ENCODE measurements around the gene DMC1.
"Not testable (repeated sequence)": the region's sequence is repeated elsewhere in the genome, so short reads cannot be mapped to it uniquely, and the experiment has no call there.

Gene DMC1

DNA sequence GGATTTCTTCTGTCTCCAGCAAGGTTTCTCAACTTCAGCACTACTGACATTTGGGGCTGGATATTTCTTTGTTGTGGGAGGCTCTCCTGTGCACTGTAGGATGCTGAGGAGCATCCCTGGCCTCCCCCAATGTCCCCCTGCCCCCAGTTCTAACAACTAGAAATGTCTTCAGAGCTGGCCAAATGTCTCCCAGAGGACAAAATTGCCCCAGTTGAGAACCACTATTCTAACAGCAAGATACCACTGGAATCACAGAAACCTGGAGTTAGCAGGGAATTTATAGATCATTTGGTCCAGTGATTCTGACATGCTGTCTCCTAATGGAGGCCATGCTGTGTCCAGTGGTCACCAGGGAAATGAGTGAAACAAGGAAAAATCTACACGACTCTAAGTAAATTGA, 32.2 kb upstream of the DMC1 start:
- no peak for DNase-seq
- in situ Hi-C loops (cut with HindIII; ENCODE audit: low pct_ligation_motif_present, low sequenced_read_pairs): no loop called here
- no peak overlapping the region for H3K4me3 ChIP-seq (ENCODE audit: low read depth, low read length)
- no peaks in the 10 kb centered on the region for H3K36me3 ChIP-seq (replicated peaks)
- H3K27ac ChIP-seq: no peak overlapping the region
- TF ChIP-seq, protein P1, sequence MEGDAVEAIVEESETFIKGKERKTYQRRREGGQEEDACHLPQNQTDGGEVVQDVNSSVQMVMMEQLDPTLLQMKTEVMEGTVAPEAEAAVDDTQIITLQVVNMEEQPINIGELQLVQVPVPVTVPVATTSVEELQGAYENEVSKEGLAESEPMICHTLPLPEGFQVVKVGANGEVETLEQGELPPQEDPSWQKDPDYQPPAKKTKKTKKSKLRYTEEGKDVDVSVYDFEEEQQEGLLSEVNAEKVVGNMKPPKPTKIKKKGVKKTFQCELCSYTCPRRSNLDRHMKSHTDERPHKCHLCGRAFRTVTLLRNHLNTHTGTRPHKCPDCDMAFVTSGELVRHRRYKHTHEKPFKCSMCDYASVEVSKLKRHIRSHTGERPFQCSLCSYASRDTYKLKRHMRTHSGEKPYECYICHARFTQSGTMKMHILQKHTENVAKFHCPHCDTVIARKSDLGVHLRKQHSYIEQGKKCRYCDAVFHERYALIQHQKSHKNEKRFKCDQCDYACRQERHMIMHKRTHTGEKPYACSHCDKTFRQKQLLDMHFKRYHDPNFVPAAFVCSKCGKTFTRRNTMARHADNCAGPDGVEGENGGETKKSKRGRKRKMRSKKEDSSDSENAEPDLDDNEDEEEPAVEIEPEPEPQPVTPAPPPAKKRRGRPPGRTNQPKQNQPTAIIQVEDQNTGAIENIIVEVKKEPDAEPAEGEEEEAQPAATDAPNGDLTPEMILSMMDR (IDR thresholded peaks at IDR 0.05; ENCODE audit: low read depth, low read length, missing control alignments): no peak
- H3K27me3 ChIP-seq (replicated peaks): no peaks in the 10 kb centered on the region

GRCh38 chr22:38601221-38601764, 31.3 kb upstream of the DMC1 start:
- TF ChIP-seq, protein P1 (IDR thresholded peaks at IDR 0.05; ENCODE audit: low read depth, low read length, missing control alignments): no peak

GRCh38 chr22:38599466-38599865, 29.5 kb upstream of the DMC1 start:
- TF ChIP-seq, protein P1 (IDR thresholded peaks at IDR 0.05; ENCODE audit: low read depth, low read length, missing control alignments): no peak
- Histone ChIP-seq H3K27me3 (replicated peaks) (no peaks in the 10 kb centered on the region), H3K36me3 (replicated peaks) (no peaks in the 10 kb centered on the region), H3K27ac (no peak overlapping the region), H3K4me3 (ENCODE audit: low read depth, low read length) (no peak overlapping the region)
- in situ Hi-C loops (cut with HindIII; ENCODE audit: low pct_ligation_motif_present, low sequenced_read_pairs): no loop called here
- no peak for DNase-seq

More at GRCh38 chr22:38601221-38601764, 31.3 kb upstream of the DMC1 start:
- Histone ChIP-seq H3K4me3 (ENCODE audit: low read depth, low read length) (no peak overlapping the region), H3K27ac (no peak overlapping the region), H3K27me3 (replicated peaks) (no peaks in the 10 kb centered on the region), H3K36me3 (replicated peaks) (no peaks in the 10 kb centered on the region)
- DNase-seq: no peak
- in situ Hi-C loops (cut with HindIII; ENCODE audit: low pct_ligation_motif_present, low sequenced_read_pairs): no loop called here

DNA sequence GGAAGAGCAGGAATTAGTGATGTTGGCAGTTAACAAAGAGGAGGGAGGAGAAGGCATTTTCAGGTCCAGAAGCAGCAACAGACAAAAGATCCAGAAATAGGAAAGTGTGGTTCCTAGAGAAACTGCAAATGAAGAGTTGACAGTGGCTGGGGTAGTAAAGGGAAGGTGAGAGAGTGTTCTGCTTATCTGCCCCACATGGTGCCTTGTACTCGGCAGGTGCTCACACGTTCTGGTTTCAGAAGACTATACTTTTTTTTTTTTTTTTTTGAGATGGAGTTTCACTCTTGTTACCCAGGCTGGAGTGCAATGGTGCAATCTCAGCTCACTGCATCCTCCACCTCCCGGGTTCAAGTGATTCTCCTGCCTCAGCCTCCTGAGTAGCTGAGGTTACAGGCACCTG, 12.9 kb upstream of the DMC1 start:
- DNase-seq; H3K27ac ChIP-seq; H3K4me3 ChIP-seq (ENCODE audit: low read depth, low read length); H3K27me3 ChIP-seq (replicated peaks); in situ Hi-C loops (cut with HindIII; ENCODE audit: low pct_ligation_motif_present, low sequenced_read_pairs); H3K36me3 ChIP-seq (replicated peaks): not testable (repeated sequence)

- H3K36me3 ChIP-seq (replicated peaks): no peaks in the 10 kb centered on the region
- TF ChIP-seq, protein P1 (IDR thresholded peaks at IDR 0.05; ENCODE audit: low read depth, low read length, missing control alignments): no peak
- H3K4me3 ChIP-seq (ENCODE audit: low read depth, low read length): no peak overlapping the region
- no peaks in the 10 kb centered on the region for H3K27me3 ChIP-seq (replicated peaks)
- in situ Hi-C loops (cut with HindIII; ENCODE audit: low pct_ligation_motif_present, low sequenced_read_pairs): no loop called here
- no peak for DNase-seq
- H3K27ac ChIP-seq: no peak overlapping the region
Measured at GRCh38 chr22:38578505-38578904, 8.5 kb upstream of the DMC1 start.

GRCh38 chr22:38572065-38572464, 2.1 kb upstream of the DMC1 start:
- in situ Hi-C loops (cut with HindIII; ENCODE audit: low pct_ligation_motif_present, low sequenced_read_pairs): no loop called here
- DNase-seq: peak; percentile 65
- Histone ChIP-seq H3K27ac (no peak overlapping the region), H3K4me3 (ENCODE audit: low read depth, low read length) (no peak overlapping the region), H3K36me3 (replicated peaks) (no peaks in the 10 kb centered on the region), H3K27me3 (replicated peaks) (no peaks in the 10 kb centered on the region)
- TF ChIP-seq, protein P1 (IDR thresholded peaks at IDR 0.05; ENCODE audit: low read depth, low read length, missing control alignments): peak; percentile 56

All from brain microvascular endothelial cell (primary cell).